ENCODE measurements around the gene RNF181. TPM values are rescaled to one million over a fixed set of nuclear protein-coding genes. Genes with fewer than 3 reads are reported as not detected.
A peak's percentile ranks its signal among the peaks of the same experiment; 100 is the strongest.

RNF181 gene
- total RNA-seq, 1 experiment from 2014 or later = 78.5 TPM

GRCh38 chr2:85583667-85584353 is 11.7 kb upstream of the RNF181 start:
- no peaks in the 10 kb centered on the region for H3K9me3 ChIP-seq (ENCODE audit: low read depth, low read length, poor library complexity, severe bottlenecking)
- H3K27me3 ChIP-seq (replicated peaks; ENCODE audit: insufficient read depth, low read depth, low read length, poor library complexity) = no peaks in the 10 kb centered on the region
- intact Hi-C loops (cut with micrococcal nuclease; ENCODE audit: unreplicated experiment) = no loop called here
- POLR2A ChIA-PET (ENCODE audit: low non-redundant PET) = no interaction called here
- no TSS peak for BruUV-seq (replicated peaks)
- peak overlapping the region; percentile 37 for H3K4me3 ChIP-seq (ENCODE audit: low read depth, low read length, poor library complexity, severe bottlenecking)
- DNase-seq (ENCODE audit: low spot score) = no peak
- TF ChIP-seq EZH2 (IDR thresholded peaks at IDR 0.05; ENCODE audit: borderline replicate concordance, low read depth, low read length, poor library complexity, severe bottlenecking) (no peak), CTCF (conservative IDR thresholded peaks at IDR 0.05; ENCODE audit: low read depth, low read length) (no peak)
- peaks cover 24% of the 10 kb centered on the region for H3K4me1 ChIP-seq (ENCODE audit: insufficient read depth, low read length, poor library complexity, severe bottlenecking)
- H3K27ac ChIP-seq (ENCODE audit: low read depth, low read length, poor library complexity, severe bottlenecking) = no peak overlapping the region
- CTCF ChIA-PET = no interaction called here
- H3K36me3 ChIP-seq (ENCODE audit: insufficient read depth, low read length, poor library complexity, severe bottlenecking) = no peaks in the 10 kb centered on the region

GRCh38 chr2:85584354-85584856 is 11.1 kb upstream of the RNF181 start, which contains the start of gene VAMP5:
Gene VAMP5, plus strand, starts transcription at chr2:85584431. Its CDS starts 60 bp downstream, at chr2:85584491.
- no peaks in the 10 kb centered on the region for H3K27me3 ChIP-seq (replicated peaks; ENCODE audit: insufficient read depth, low read depth, low read length, poor library complexity)
- H3K36me3 ChIP-seq (ENCODE audit: insufficient read depth, low read length, poor library complexity, severe bottlenecking) = no peaks in the 10 kb centered on the region
- ChIA-PET CTCF (no interaction called here), POLR2A (ENCODE audit: low non-redundant PET) (no interaction called here)
- TF ChIP-seq EZH2 (IDR thresholded peaks at IDR 0.05; ENCODE audit: borderline replicate concordance, low read depth, low read length, poor library complexity, severe bottlenecking) (no peak), CTCF (conservative IDR thresholded peaks at IDR 0.05; ENCODE audit: low read depth, low read length) (no peak)
- H3K27ac ChIP-seq (ENCODE audit: low read depth, low read length, poor library complexity, severe bottlenecking) = no peak within 1 kb of the TSS
- peaks cover 24% of the 10 kb centered on the region for H3K4me1 ChIP-seq (ENCODE audit: insufficient read depth, low read length, poor library complexity, severe bottlenecking)
- BruUV-seq (replicated peaks) = no TSS peak
- intact Hi-C loops (cut with micrococcal nuclease; ENCODE audit: unreplicated experiment) = no loop called here
- peak within 1 kb of the TSS; percentile 37 for H3K4me3 ChIP-seq (ENCODE audit: low read depth, low read length, poor library complexity, severe bottlenecking)
- H3K9me3 ChIP-seq (ENCODE audit: low read depth, low read length, poor library complexity, severe bottlenecking) = no peaks in the 10 kb centered on the region
- no peak for DNase-seq (ENCODE audit: low spot score)

GRCh38 chr2:85584857-85585780 is 10.4 kb upstream of the RNF181 start:
- Histone ChIP-seq H3K9me3 (ENCODE audit: low read depth, low read length, poor library complexity, severe bottlenecking) (no peaks in the 10 kb centered on the region), H3K4me1 (ENCODE audit: insufficient read depth, low read length, poor library complexity, severe bottlenecking) (peaks cover 24% of the 10 kb centered on the region), H3K27me3 (replicated peaks; ENCODE audit: insufficient read depth, low read depth, low read length, poor library complexity) (no peaks in the 10 kb centered on the region), H3K4me3 (ENCODE audit: low read depth, low read length, poor library complexity, severe bottlenecking) (peak overlapping the region; percentile 37), H3K36me3 (ENCODE audit: insufficient read depth, low read length, poor library complexity, severe bottlenecking) (no peaks in the 10 kb centered on the region), H3K27ac (ENCODE audit: low read depth, low read length, poor library complexity, severe bottlenecking) (no peak overlapping the region)
- no peak for DNase-seq (ENCODE audit: low spot score)
- no TSS peak for BruUV-seq (replicated peaks)
- POLR2A ChIA-PET (ENCODE audit: low non-redundant PET) = no interaction called here
- intact Hi-C loops (cut with micrococcal nuclease; ENCODE audit: unreplicated experiment) = no loop called here
- TF ChIP-seq EZH2 (IDR thresholded peaks at IDR 0.05; ENCODE audit: borderline replicate concordance, low read depth, low read length, poor library complexity, severe bottlenecking) (no peak), CTCF (conservative IDR thresholded peaks at IDR 0.05; ENCODE audit: low read depth, low read length) (no peak)
- CTCF ChIA-PET = no interaction called here
